Parathyroid adenoma (tissue), 2 donors: ENCODE data around the gene ARHGEF10L.

ENCODE experiments used
- H2AFZ ChIP-seq: fragments of 300-600 bp; sonication (generic); one replicate; pipeline ENCODE4 v1.7.0; 2017; ENCODE audit warnings: antibody characterized with exemption, mild to moderate bottlenecking
- H3K27ac ChIP-seq: fragments of 300-600 bp; sonication (generic); one replicate; pipeline ENCODE4 v1.7.0; 2017
- H3K27me3 ChIP-seq: fragments of 300-600 bp; sonication (generic); one replicate; pipeline ENCODE4 v1.7.0; 2017; ENCODE audit warnings: low read length; ENCODE audit not compliant: control insufficient read depth, insufficient read depth
- H3K36me3 ChIP-seq: fragments of 300-600 bp; sonication (generic); one replicate; pipeline ENCODE4 v1.7.0; 2017; ENCODE audit warnings: low read length; ENCODE audit not compliant: control insufficient read depth, insufficient read depth
- H3K4me1 ChIP-seq: fragments of 300-600 bp; sonication (generic); one replicate; pipeline ENCODE4 v1.7.0; 2017; ENCODE audit warnings: control low read depth
- H3K4me2 ChIP-seq: fragments of 300-600 bp; sonication (generic); one replicate; pipeline ENCODE4 v1.7.0; 2017; ENCODE audit warnings: low read length
- H3K4me3 ChIP-seq: fragments of 300-600 bp; sonication (generic); one replicate; pipeline ENCODE4 v1.7.0; 2017; ENCODE audit warnings: low read depth, low read length
- H3K79me2 ChIP-seq: fragments of 300-600 bp; sonication (generic); one replicate; pipeline ENCODE4 v1.7.0; 2017; ENCODE audit warnings: control low read depth
- H3K9ac ChIP-seq: fragments of 300-600 bp; sonication (generic); one replicate; pipeline ENCODE4 v1.7.0; 2017; ENCODE audit warnings: mild to moderate bottlenecking
- H3K9me3 ChIP-seq: fragments of 300-600 bp; sonication (generic); one replicate; pipeline ENCODE4 v1.7.0; 2017; ENCODE audit warnings: low read length; ENCODE audit not compliant: control insufficient read depth
- CTCF ChIP-seq: fragments of 300-600 bp; sonication (generic); IDR thresholded peaks from one replicate; pipeline ENCODE4 v1.7.0; 2017; ENCODE audit warnings: antibody characterized with exemption, mild to moderate bottlenecking
- donor health status: primary hyperparathyroidism.

The ARHGEF10L gene

DNA sequence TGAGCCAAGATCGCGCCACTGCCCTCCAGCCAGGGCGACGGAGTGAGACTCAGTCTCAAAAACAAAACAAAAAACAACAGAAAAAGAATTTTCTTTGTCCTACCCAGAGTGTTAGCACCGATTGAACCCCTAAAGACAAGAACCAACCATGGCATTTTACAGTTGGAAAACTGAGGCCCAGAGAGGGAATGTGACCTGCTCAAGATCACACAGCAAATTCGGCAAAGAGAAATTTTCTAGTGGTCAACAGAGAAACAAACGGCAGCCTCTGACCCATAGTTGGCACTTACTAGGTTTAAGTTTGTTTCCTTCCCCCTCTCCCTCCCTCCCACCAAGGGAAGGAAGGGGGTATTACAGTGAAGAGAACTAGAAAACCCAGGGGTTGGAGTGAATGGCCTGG lies 195.1 kb downstream of the ARHGEF10L start:
- H3K4me3 ChIP-seq, result no peak overlapping the region
- H2AFZ ChIP-seq, result no peak overlapping the region
- no peak overlapping the region for H3K27ac ChIP-seq
- H3K79me2 ChIP-seq, result no peaks in the 10 kb centered on the region
- no peaks in the 10 kb centered on the region for H3K4me1 ChIP-seq
- H3K9ac ChIP-seq, result no peak overlapping the region
- H3K9me3 ChIP-seq, result no peaks in the 10 kb centered on the region
- no peaks in the 10 kb centered on the region for H3K27me3 ChIP-seq
- H3K36me3 ChIP-seq, result no peaks in the 10 kb centered on the region
- H3K4me2 ChIP-seq, result no peak overlapping the region
- TF ChIP-seq CTCF, result no peak

- no peak overlapping the region for H3K4me3 ChIP-seq
- H3K4me2 ChIP-seq, result no peak overlapping the region
- no peak overlapping the region for H3K9ac ChIP-seq
- no peak for TF ChIP-seq CTCF
- H2AFZ ChIP-seq, result no peak overlapping the region
- H3K4me1 ChIP-seq, result no peaks in the 10 kb centered on the region
- no peaks in the 10 kb centered on the region for H3K36me3 ChIP-seq
- no peaks in the 10 kb centered on the region for H3K79me2 ChIP-seq
- H3K9me3 ChIP-seq, result no peaks in the 10 kb centered on the region
- no peaks in the 10 kb centered on the region for H3K27me3 ChIP-seq
- H3K27ac ChIP-seq, result no peak overlapping the region
Measured at GRCh38 chr1:17735348-17735747, 195.8 kb downstream of the ARHGEF10L start.

- Histone ChIP-seq H3K27ac (no peak overlapping the region), H3K4me3 (no peak overlapping the region), H3K9me3 (no peaks in the 10 kb centered on the region), H3K4me1 (no peaks in the 10 kb centered on the region), H3K9ac (no peak overlapping the region), H3K4me2 (no peak overlapping the region), H3K79me2 (no peaks in the 10 kb centered on the region), H3K36me3 (no peaks in the 10 kb centered on the region), H2AFZ (no peak overlapping the region), H3K27me3 (no peaks in the 10 kb centered on the region)
- TF ChIP-seq CTCF, result no peak
Measured at GRCh38 chr1:17735793-17736192, 196.3 kb downstream of the ARHGEF10L start.

DNA sequence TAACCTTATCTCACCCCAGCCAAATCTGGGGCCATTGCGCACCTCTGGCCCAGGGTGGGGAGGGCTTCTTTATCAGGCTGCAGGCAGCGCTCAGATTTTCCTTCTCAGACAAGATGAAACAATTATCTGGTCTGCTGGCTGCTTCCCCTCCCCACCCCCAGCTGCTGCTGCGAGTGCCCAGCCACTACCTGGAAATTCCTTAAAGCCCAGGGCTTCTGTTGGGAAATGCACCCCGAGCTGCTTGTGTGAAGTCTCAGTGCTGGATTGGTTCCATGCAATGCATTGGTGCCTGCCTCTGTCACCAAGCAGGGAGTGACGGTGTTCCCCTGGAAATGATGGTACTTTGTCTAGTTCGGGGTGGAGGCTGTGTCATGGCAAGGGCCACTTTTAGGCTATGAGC lies 197.1 kb downstream of the ARHGEF10L start:
- TF ChIP-seq CTCF, result no peak
- no peaks in the 10 kb centered on the region for H3K36me3 ChIP-seq
- no peaks in the 10 kb centered on the region for H3K4me1 ChIP-seq
- H3K79me2 ChIP-seq, result no peaks in the 10 kb centered on the region
- no peak overlapping the region for H3K27ac ChIP-seq
- no peak overlapping the region for H2AFZ ChIP-seq
- H3K4me3 ChIP-seq, result no peak overlapping the region
- H3K9me3 ChIP-seq, result no peaks in the 10 kb centered on the region
- H3K9ac ChIP-seq, result no peak overlapping the region
- H3K4me2 ChIP-seq, result no peak overlapping the region
- H3K27me3 ChIP-seq, result no peaks in the 10 kb centered on the region

GRCh38 chr1:17739050-17739449 lies 199.6 kb downstream of the ARHGEF10L start:
- TF ChIP-seq CTCF, result no peak
- Histone ChIP-seq H3K79me2 (no peaks in the 10 kb centered on the region), H3K27me3 (no peaks in the 10 kb centered on the region)

More at GRCh38 chr1:17739050-17739449, 199.6 kb downstream of the ARHGEF10L start:
- no peaks in the 10 kb centered on the region for H3K9me3 ChIP-seq
- no peak overlapping the region for H2AFZ ChIP-seq
- no peak overlapping the region for H3K9ac ChIP-seq
- no peak overlapping the region for H3K27ac ChIP-seq
- H3K36me3 ChIP-seq, result no peaks in the 10 kb centered on the region
- H3K4me3 ChIP-seq, result no peak overlapping the region
- no peak overlapping the region for H3K4me2 ChIP-seq
- no peaks in the 10 kb centered on the region for H3K4me1 ChIP-seq
